ENCODE results near the gene RMDN3. TPM values are rescaled to one million over a fixed set of nuclear protein-coding genes. Genes with fewer than 3 reads are reported as not detected.

Gene RMDN3
- total RNA-seq, 1 donor from 2014 or later: 19.6 TPM

GRCh38 chr15:40736575-40736974 is 18.5 kb downstream of the RMDN3 start:
- no peaks in the 10 kb centered on the region for H3K4me1 ChIP-seq
- H3K9me3 ChIP-seq: no peaks in the 10 kb centered on the region
- no peak for TF ChIP-seq CTCF (IDR thresholded peaks at IDR 0.05)
- TF ChIP-seq POLR2A (IDR thresholded peaks at IDR 0.05): no peak
- no peak for TF ChIP-seq POLR2AphosphoS5 (IDR thresholded peaks at IDR 0.05; ENCODE audit: insufficient read depth in 1 of 2, low read depth in 1 of 2)
- H3K27ac ChIP-seq: no peak overlapping the region
- intact Hi-C loops (cut with DNase I): no loop called here
- H3K27me3 ChIP-seq: no peaks in the 10 kb centered on the region
- no peak for DNase-seq (ENCODE audit: extremely low spot score in 2 of 2)
- no peak overlapping the region for H3K4me3 ChIP-seq
- H3K36me3 ChIP-seq: peaks cover 0 to 53% of the 10 kb centered on the region in 2 donors

GRCh38 chr15:40731034-40731433 is 24.0 kb downstream of the RMDN3 start:
- peaks cover 0 to 13% of the 10 kb centered on the region in 2 donors for H3K36me3 ChIP-seq
- no peaks in the 10 kb centered on the region for H3K9me3 ChIP-seq
- no peak for DNase-seq (ENCODE audit: extremely low spot score in 2 of 2)
- TF ChIP-seq CTCF (IDR thresholded peaks at IDR 0.05) (no peak), POLR2A (IDR thresholded peaks at IDR 0.05) (no peak), POLR2AphosphoS5 (IDR thresholded peaks at IDR 0.05; ENCODE audit: insufficient read depth in 1 of 2, low read depth in 1 of 2) (no peak)
- H3K27ac ChIP-seq: no peak overlapping the region
- H3K4me1 ChIP-seq: no peaks in the 10 kb centered on the region
- no peak overlapping the region for H3K4me3 ChIP-seq
- H3K27me3 ChIP-seq: no peaks in the 10 kb centered on the region
- intact Hi-C loops (cut with DNase I): no loop called here

GRCh38 chr15:40723919-40724318 is 31.1 kb downstream of the RMDN3 start:
- intact Hi-C loops (cut with DNase I): no loop called here
- TF ChIP-seq POLR2A (IDR thresholded peaks at IDR 0.05) (no peak), CTCF (IDR thresholded peaks at IDR 0.05) (no peak), POLR2AphosphoS5 (IDR thresholded peaks at IDR 0.05; ENCODE audit: insufficient read depth in 1 of 2, low read depth in 1 of 2) (no peak)
- H3K27ac ChIP-seq: no peak overlapping the region
- no peak overlapping the region for H3K4me3 ChIP-seq
- no peaks in the 10 kb centered on the region for H3K9me3 ChIP-seq
- no peaks in the 10 kb centered on the region for H3K4me1 ChIP-seq
- H3K27me3 ChIP-seq: no peaks in the 10 kb centered on the region
- DNase-seq (ENCODE audit: extremely low spot score in 2 of 2): no peak
- no peaks in the 10 kb centered on the region for H3K36me3 ChIP-seq

- intact Hi-C loops (cut with DNase I): no loop called here
- no peaks in the 10 kb centered on the region for H3K9me3 ChIP-seq
- TF ChIP-seq CTCF (IDR thresholded peaks at IDR 0.05) (no peak), POLR2AphosphoS5 (IDR thresholded peaks at IDR 0.05; ENCODE audit: insufficient read depth in 1 of 2, low read depth in 1 of 2) (no peak), POLR2A (IDR thresholded peaks at IDR 0.05) (no peak)
- H3K27ac ChIP-seq: no peak overlapping the region
- no peaks in the 10 kb centered on the region for H3K4me1 ChIP-seq
- DNase-seq (ENCODE audit: extremely low spot score in 2 of 2): no peak
- no peaks in the 10 kb centered on the region for H3K27me3 ChIP-seq
- H3K4me3 ChIP-seq: no peak overlapping the region
- H3K36me3 ChIP-seq: no peaks in the 10 kb centered on the region
Observed at GRCh38 chr15:40722934-40723333, 32.1 kb downstream of the RMDN3 start.

- Histone ChIP-seq H3K4me3 (no peak overlapping the region), H3K27me3 (no peaks in the 10 kb centered on the region), H3K36me3 (no peaks in the 10 kb centered on the region), H3K4me1 (no peaks in the 10 kb centered on the region), H3K9me3 (no peaks in the 10 kb centered on the region), H3K27ac (no peak overlapping the region)
- intact Hi-C loops (cut with DNase I): no loop called here
- no peak for TF ChIP-seq POLR2AphosphoS5 (IDR thresholded peaks at IDR 0.05; ENCODE audit: insufficient read depth in 1 of 2, low read depth in 1 of 2)
- TF ChIP-seq CTCF (IDR thresholded peaks at IDR 0.05): no peak
- TF ChIP-seq POLR2A (IDR thresholded peaks at IDR 0.05): no peak
- DNase-seq (ENCODE audit: extremely low spot score in 2 of 2): no peak
Observed at GRCh38 chr15:40722354-40722753, 32.7 kb downstream of the RMDN3 start.

Measured in vagina (tissue), 2 donors.